OCI-LY7 (cell line): ENCODE data around the gene CCNI2. TPM values are rescaled to one million over a fixed set of nuclear protein-coding genes. Genes with fewer than 3 reads are reported as not detected.

Experiments
- BruUV-seq: library from RNA; stranded (reverse); fragments of 400-500 nt; replicated peaks from 2 replicates; lab custom pipeline; 2021; lab: Mats Ljungman, UMichigan
- CTCF ChIA-PET: fragments of 300-600 bp; sonication (Branson Sonifier 250); formaldehyde crosslinking; loops from one replicate; lab custom pipeline; 2022; ENCODE audit warnings: antibody characterized with exemption; ENCODE audit not compliant: unreplicated experiment; lab: Charles Lee
- POLR2A ChIA-PET: fragments of 300-600 bp; sonication (Branson Sonifier 250); formaldehyde crosslinking; loops from one replicate; lab custom pipeline; 2022; ENCODE audit warnings: antibody characterized with exemption; lab: Charles Lee
- DNase-seq: peaks from one replicate; pipeline ENCODE4 v3.0.0-alpha.2; 2015; ENCODE audit warnings: low spot score
- H2AFZ ChIP-seq: fragments of 200-600 bp; sonication (generic), shearing (Covaris generic); 2 replicates; pipeline ENCODE4 v1.6.1; 2014; ENCODE audit warnings: mild to moderate bottlenecking, antibody characterized with exemption, low read length, moderate library complexity
- H3K27ac ChIP-seq: fragments of 200-600 bp; sonication (generic); 2 replicates; pipeline ENCODE4 v1.5.1; 2014; ENCODE audit warnings: mixed run types, low read depth, mild to moderate bottlenecking, moderate library complexity, low read length, inconsistent platforms; ENCODE audit not compliant: poor library complexity, severe bottlenecking
- H3K36me3 ChIP-seq: fragments of 200-600 bp; sonication (generic); 2 replicates; pipeline ENCODE4 v1.6.1; 2014; ENCODE audit warnings: mild to moderate bottlenecking, antibody characterized with exemption, low read length, moderate library complexity, mixed read lengths; ENCODE audit not compliant: insufficient read depth
- H3K4me1 ChIP-seq: fragments of 200-600 bp; sonication (generic); 2 replicates; pipeline ENCODE4 v1.5.1; 2014; ENCODE audit warnings: mild to moderate bottlenecking, low read length; ENCODE audit not compliant: insufficient read depth, poor library complexity, severe bottlenecking
- H3K4me2 ChIP-seq: fragments of 200-600 bp; sonication (generic); 2 replicates; pipeline ENCODE4 v1.6.1; 2014; ENCODE audit warnings: mild to moderate bottlenecking, low read length
- H3K4me3 ChIP-seq: fragments of 200-600 bp; sonication (generic); 2 replicates; pipeline ENCODE4 v1.5.1; 2014; ENCODE audit warnings: mild to moderate bottlenecking, low read depth, low read length; ENCODE audit not compliant: poor library complexity, severe bottlenecking
- H3K79me2 ChIP-seq: fragments of 200-600 bp; sonication (generic); 2 replicates; pipeline ENCODE4 v1.6.1; 2016; ENCODE audit warnings: low read depth, mild to moderate bottlenecking, low read length, moderate library complexity, mixed read lengths; ENCODE audit not compliant: insufficient read depth
- H3K9me2 ChIP-seq: fragments of 200-600 bp; sonication (generic); 2 replicates; pipeline ENCODE4 v1.6.1; 2016; ENCODE audit warnings: mild to moderate bottlenecking, low read length, mixed read lengths; ENCODE audit not compliant: insufficient read depth
- H3K9me3 ChIP-seq: fragments of 200-600 bp; sonication (generic); 2 replicates; pipeline ENCODE4 v1.6.1; 2014; ENCODE audit warnings: mild to moderate bottlenecking, mixed run types, low read length, mixed read lengths
- H4K20me1 ChIP-seq: fragments of 200-600 bp; sonication (generic); 2 replicates; pipeline ENCODE4 v1.6.1; 2014; ENCODE audit warnings: mild to moderate bottlenecking, antibody characterized with exemption, low read length, moderate library complexity, mixed read lengths; ENCODE audit not compliant: insufficient read depth
- EZH2phosphoT487 ChIP-seq: fragments of 200-600 bp; sonication (generic); IDR thresholded peaks from 2 replicates; pipeline ENCODE4 v1.6.1; 2018; ENCODE audit warnings: low read depth, borderline replicate concordance, mild to moderate bottlenecking, mixed run types, antibody characterized with exemption, low read length, moderate library complexity, mixed read lengths
- intact Hi-C: fragments of 100-400 bp; cut with micrococcal nuclease; formaldehyde crosslinking; loops from one replicate; pipeline ENCODE4 v1.10.0; 2022; ENCODE audit not compliant: unreplicated experiment
- total RNA-seq, 2 experiments: library from RNA; depleted of rRNA in 1 of 2; stranded (reverse); fragments of >200 nt in 1 of 2; shearing (Covaris generic) in 1 of 2; gene quantifications; 2 replicates each; pipeline ENCODE4 v1.2.3, GENCODE V29; 2014 to 2022
- TF ChIP-seq, protein P1 (sequence below): fragments of 200-600 bp; sonication (generic); conservative IDR thresholded peaks from 2 replicates; pipeline ENCODE4 v1.5.1; 2014; ENCODE audit warnings: mild to moderate bottlenecking, antibody characterized with exemption, low read length, moderate library complexity, mixed read lengths

CCNI2 gene
- total RNA-seq, 2 experiments from 2014 or later = not detected

DNA sequence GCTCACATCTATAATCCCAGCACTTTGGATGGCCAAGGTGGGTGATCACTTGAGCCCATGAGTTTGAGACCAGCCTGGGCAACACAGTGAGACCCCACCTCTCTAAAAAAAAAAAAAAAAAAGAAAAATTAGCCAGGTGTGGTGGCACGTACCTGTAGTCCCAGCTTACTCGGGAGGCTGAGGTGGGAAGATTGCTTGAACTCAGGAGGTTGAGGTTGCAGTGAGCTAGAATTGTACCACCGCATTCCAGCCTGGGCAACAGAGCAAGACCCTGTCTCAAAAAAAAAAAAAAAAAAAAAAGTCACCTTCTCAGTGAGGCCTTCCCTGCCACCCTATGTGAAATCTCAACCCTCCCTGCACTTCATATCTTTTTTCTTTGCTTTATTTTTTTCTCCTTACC lies 43.8 kb downstream of the CCNI2 start:
- POLR2A ChIA-PET = interaction anchor here (0.6 to 1.0 kb wide), 4 partner anchors 9 to 253 kb away, joined by 3 to 6 read pairs (median 4); no protein-coding TSS in a partner anchor
- no peak overlapping the region for H3K27ac ChIP-seq
- H3K4me2 ChIP-seq = no peak overlapping the region
- TF ChIP-seq EZH2phosphoT487 = no peak
- TF ChIP-seq, protein P1, sequence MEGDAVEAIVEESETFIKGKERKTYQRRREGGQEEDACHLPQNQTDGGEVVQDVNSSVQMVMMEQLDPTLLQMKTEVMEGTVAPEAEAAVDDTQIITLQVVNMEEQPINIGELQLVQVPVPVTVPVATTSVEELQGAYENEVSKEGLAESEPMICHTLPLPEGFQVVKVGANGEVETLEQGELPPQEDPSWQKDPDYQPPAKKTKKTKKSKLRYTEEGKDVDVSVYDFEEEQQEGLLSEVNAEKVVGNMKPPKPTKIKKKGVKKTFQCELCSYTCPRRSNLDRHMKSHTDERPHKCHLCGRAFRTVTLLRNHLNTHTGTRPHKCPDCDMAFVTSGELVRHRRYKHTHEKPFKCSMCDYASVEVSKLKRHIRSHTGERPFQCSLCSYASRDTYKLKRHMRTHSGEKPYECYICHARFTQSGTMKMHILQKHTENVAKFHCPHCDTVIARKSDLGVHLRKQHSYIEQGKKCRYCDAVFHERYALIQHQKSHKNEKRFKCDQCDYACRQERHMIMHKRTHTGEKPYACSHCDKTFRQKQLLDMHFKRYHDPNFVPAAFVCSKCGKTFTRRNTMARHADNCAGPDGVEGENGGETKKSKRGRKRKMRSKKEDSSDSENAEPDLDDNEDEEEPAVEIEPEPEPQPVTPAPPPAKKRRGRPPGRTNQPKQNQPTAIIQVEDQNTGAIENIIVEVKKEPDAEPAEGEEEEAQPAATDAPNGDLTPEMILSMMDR = no peak
- H3K36me3 ChIP-seq = no peaks in the 10 kb centered on the region
- H3K4me3 ChIP-seq = no peak overlapping the region
- H3K9me3 ChIP-seq = no peaks in the 10 kb centered on the region
- DNase-seq = no peak
- no peaks in the 10 kb centered on the region for H3K79me2 ChIP-seq
- no TSS peak for BruUV-seq
- no peaks in the 10 kb centered on the region for H3K9me2 ChIP-seq
- CTCF ChIA-PET = interaction anchor here (0.6 kb wide), 1 partner anchor 435 kb away, joined by 3 read pairs; no protein-coding TSS in a partner anchor
- H2AFZ ChIP-seq = no peak overlapping the region
- H4K20me1 ChIP-seq = no peaks in the 10 kb centered on the region
- H3K4me1 ChIP-seq = no peaks in the 10 kb centered on the region
- intact Hi-C loops = no loop called here

- H3K9me2 ChIP-seq = no peaks in the 10 kb centered on the region
- H2AFZ ChIP-seq = no peak overlapping the region
- no peak for DNase-seq
- no peak overlapping the region for H3K27ac ChIP-seq
- BruUV-seq = no TSS peak
- H3K4me3 ChIP-seq = no peak overlapping the region
- no peak overlapping the region for H3K4me2 ChIP-seq
- H3K79me2 ChIP-seq = no peaks in the 10 kb centered on the region
- intact Hi-C loops = no loop called here
- H4K20me1 ChIP-seq = no peaks in the 10 kb centered on the region
- no peaks in the 10 kb centered on the region for H3K9me3 ChIP-seq
- TF ChIP-seq, protein P1 = no peak
- TF ChIP-seq EZH2phosphoT487 = no peak
- no peaks in the 10 kb centered on the region for H3K36me3 ChIP-seq
- CTCF ChIA-PET = no interaction called here
- POLR2A ChIA-PET = no interaction called here
- no peaks in the 10 kb centered on the region for H3K4me1 ChIP-seq
These were observed 50.4 kb downstream of the CCNI2 start for GRCh38 chr5:132797651-132798050.

- H3K4me1 ChIP-seq = no peaks in the 10 kb centered on the region
- intact Hi-C loops = no loop called here
- H3K9me2 ChIP-seq = no peaks in the 10 kb centered on the region
- H3K27ac ChIP-seq = no peak overlapping the region
- ChIA-PET CTCF (no interaction called here), POLR2A (interaction anchor here (0.6 to 0.9 kb wide), 4 partner anchors 8 to 714 kb away, joined by 3 to 6 read pairs (median 4); no protein-coding TSS in a partner anchor)
- no peak overlapping the region for H3K4me3 ChIP-seq
- no peak overlapping the region for H3K4me2 ChIP-seq
- no peak overlapping the region for H2AFZ ChIP-seq
- no peak for TF ChIP-seq EZH2phosphoT487
- TF ChIP-seq, protein P1 = no peak
- H3K9me3 ChIP-seq = no peaks in the 10 kb centered on the region
- no peaks in the 10 kb centered on the region for H4K20me1 ChIP-seq
- no peaks in the 10 kb centered on the region for H3K36me3 ChIP-seq
- no peak for DNase-seq
- BruUV-seq = no TSS peak
- H3K79me2 ChIP-seq = no peaks in the 10 kb centered on the region
These were observed 52.2 kb downstream of the CCNI2 start for GRCh38 chr5:132799392-132799791.
